Urinary bladder (tissue), 4 donors: ENCODE data around the gene ITIH1. TPM values are rescaled to one million over a fixed set of nuclear protein-coding genes. Genes with fewer than 3 reads are reported as not detected.

Experiments used
- DNase-seq: peaks from one replicate; pipeline ENCODE4 v3.0.0-alpha.2; 2015; ENCODE audit errors: extremely low spot score
- H3K27ac ChIP-seq: one replicate; pipeline ENCODE4 v1.5.1; 2013; ENCODE audit warnings: low read depth, mild to moderate bottlenecking, moderate library complexity
- H3K36me3 ChIP-seq: one replicate; pipeline ENCODE4 v1.6.1; 2013; ENCODE audit warnings: mild to moderate bottlenecking, moderate library complexity; ENCODE audit not compliant: insufficient read depth
- H3K4me1 ChIP-seq: one replicate; pipeline ENCODE4 v1.6.1; 2013; ENCODE audit warnings: mild to moderate bottlenecking, moderate library complexity; ENCODE audit not compliant: insufficient read depth
- H3K4me3 ChIP-seq: one replicate; pipeline ENCODE4 v1.5.1; 2013; ENCODE audit warnings: low read depth, low read length
- WGBS: extraction: QIAGEN DNeasy Blood & Tissue Kit; methylation state at CpG from one replicate; pipeline ENCODE4 v1.1.7; 2013; 5-methylcytosine and 5-hydroxymethylcytosine counted together
- polyA plus RNA-seq: library from polyadenylated mRNA; stranded (reverse); fragments of 200-250 nt; gene quantifications from one replicate; pipeline ENCODE4 v1.2.3, GENCODE V29; 2013
- small RNA-seq: library from RNA; depleted of rRNA; stranded (forward); fragments of <200 nt; gene quantifications from one replicate; pipeline ENCODE3, GENCODE V24; 2014
- total RNA-seq: library from RNA; depleted of rRNA; stranded (reverse); fragments of >200 nt; gene quantifications from one replicate; pipeline ENCODE4 v1.2.3, GENCODE V29; 2014
- donor health status: healthy with polysubstance abuse.
- donor health status: healthy.

The ITIH1 gene
- total and polyA plus RNA-seq, 2 donors, result 0.70 TPM; not detected in 1

GRCh38 chr3:52838561-52839267 lies 61.3 kb downstream of the ITIH1 start:
- H3K36me3 ChIP-seq, result peaks cover 2% of the 10 kb centered on the region
- no peak overlapping the region for H3K4me3 ChIP-seq
- H3K4me1 ChIP-seq, result no peaks in the 10 kb centered on the region
- H3K27ac ChIP-seq, result no peak overlapping the region
- no peak for DNase-seq
- WGBS, result 90% methylated on average over 8 of the region's 8 CpGs

DNA sequence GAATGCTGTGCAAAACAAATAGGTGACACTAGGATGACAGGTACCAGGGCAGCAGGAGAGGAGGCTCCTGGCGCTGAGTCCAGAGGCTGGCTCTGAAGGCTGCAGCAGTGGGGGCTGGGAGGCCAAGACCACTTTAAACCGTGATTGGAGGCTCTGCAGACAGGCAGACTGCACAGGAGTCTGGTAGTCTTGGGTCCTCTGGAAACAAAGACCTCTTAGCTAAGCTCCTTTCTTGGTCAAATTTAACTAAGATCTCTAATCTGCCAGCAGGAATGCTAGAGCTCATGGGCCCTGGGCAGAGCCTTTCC lies 61.8 kb downstream of the ITIH1 start:
- peaks cover 2% of the 10 kb centered on the region for H3K36me3 ChIP-seq
- WGBS, result 76% methylated on average over 2 of the region's 2 CpGs
- no peak for DNase-seq
- H3K4me1 ChIP-seq, result no peaks in the 10 kb centered on the region
- no peak overlapping the region for H3K27ac ChIP-seq
- no peak overlapping the region for H3K4me3 ChIP-seq

- Histone ChIP-seq H3K36me3 (peaks cover 2% of the 10 kb centered on the region), H3K4me3 (no peak overlapping the region), H3K4me1 (no peaks in the 10 kb centered on the region), H3K27ac (no peak overlapping the region)
- WGBS, result 90% methylated on average over 23 of the region's 23 CpGs
- DNase-seq, result no peak
Observed at GRCh38 chr3:52839892-52840545, 62.6 kb downstream of the ITIH1 start.

GRCh38 chr3:52841211-52841980 lies 64.0 kb downstream of the ITIH1 start:
- H3K4me1 ChIP-seq, result no peaks in the 10 kb centered on the region
- 96% methylated on average over 12 of the region's 12 CpGs for WGBS
- DNase-seq, result no peak
- H3K4me3 ChIP-seq, result no peak overlapping the region
- peaks cover 2% of the 10 kb centered on the region for H3K36me3 ChIP-seq
- no peak overlapping the region for H3K27ac ChIP-seq

Small RNA genes lying within 50 kb of the gene (small RNA-seq; reads per million reads assigned to genes)
- gene AC006254.2, result not detected
- gene MUSTN1, result not detected

Other genes starting within 250 kb of the ITIH1 start
- gene NT5DC2, start 243.7 kb upstream of the ITIH1 start, total RNA-seq, result 32.9 TPM
- gene NT5DC2, start 243.7 kb upstream of the ITIH1 start, polyA plus RNA-seq, result 63.8 TPM
- 5.7 TPM for gene UQCC5, start 241.0 kb upstream of the ITIH1 start, total RNA-seq
- gene UQCC5, start 241.0 kb upstream of the ITIH1 start, polyA plus RNA-seq, result 38.4 TPM
- 125 TPM for gene PBRM1, start 91.7 kb upstream of the ITIH1 start, total RNA-seq
- gene PBRM1, start 91.7 kb upstream of the ITIH1 start, polyA plus RNA-seq, result 25.1 TPM
- gene GNL3, start 91.6 kb upstream of the ITIH1 start, total RNA-seq, result 163 TPM
- gene GNL3, start 91.6 kb upstream of the ITIH1 start, polyA plus RNA-seq, result 47.0 TPM
- 129 TPM for gene GLT8D1, start 71.8 kb upstream of the ITIH1 start, total RNA-seq
- gene GLT8D1, start 71.8 kb upstream of the ITIH1 start, polyA plus RNA-seq, result 46.3 TPM
- 52.0 TPM for gene SPCS1, start 71.5 kb upstream of the ITIH1 start, total RNA-seq
- gene SPCS1, start 71.5 kb upstream of the ITIH1 start, polyA plus RNA-seq, result 152 TPM
- gene NEK4, start 6.7 kb upstream of the ITIH1 start, total RNA-seq, result 29.7 TPM
- gene NEK4, start 6.7 kb upstream of the ITIH1 start, polyA plus RNA-seq, result 11.5 TPM
- gene ITIH3, start 17.2 kb downstream of the ITIH1 start, total RNA-seq, result 1.4 TPM
- 3.1 TPM for gene ITIH3, start 17.2 kb downstream of the ITIH1 start, polyA plus RNA-seq
- gene ITIH4, start 53.1 kb downstream of the ITIH1 start, total RNA-seq, result 3.3 TPM
- 5.0 TPM for gene ITIH4, start 53.1 kb downstream of the ITIH1 start, polyA plus RNA-seq
- gene MUSTN1, start 57.4 kb downstream of the ITIH1 start, total RNA-seq, result 2.9 TPM
- gene MUSTN1, start 57.4 kb downstream of the ITIH1 start, polyA plus RNA-seq, result 44.5 TPM
- 11.8 TPM for gene STIMATE, start 119.9 kb downstream of the ITIH1 start, total RNA-seq
- 17.6 TPM for gene STIMATE, start 119.9 kb downstream of the ITIH1 start, polyA plus RNA-seq